GM18867 (cell line): ENCODE data around the gene PLXND1.
"Not testable (repeated sequence)": the region's sequence is repeated elsewhere in the genome, so short reads cannot be mapped to it uniquely, and the experiment has no call there.

Experiments used
- ATAC-seq: cut with Tn5 transposase; IDR thresholded peaks from one replicate; pipeline ENCODE4 v1.9.1; 2021; ENCODE audit warnings: mild to moderate bottlenecking, moderate library complexity; ENCODE audit not compliant: unreplicated experiment

The PLXND1 gene

GRCh38 chr3:129606636-129607390 lies at the start of gene PLXND1:
Gene PLXND1 (minus strand): TSS chr3:129606676. CDS start chr3:129606639, 37 bp downstream.
- ATAC-seq = no peak

- no peak for ATAC-seq
These were observed 48.8 kb upstream of the PLXND1 start for GRCh38 chr3:129655291-129655700.

GRCh38 chr3:129654131-129654530 lies 47.7 kb upstream of the PLXND1 start:
- no peak for ATAC-seq

GRCh38 chr3:129653019-129653418 lies 46.5 kb upstream of the PLXND1 start:
- ATAC-seq = no peak

- no peak for ATAC-seq
These were observed 45.1 kb upstream of the PLXND1 start for GRCh38 chr3:129651435-129652202.

GRCh38 chr3:129650256-129650872 lies 43.9 kb upstream of the PLXND1 start:
- ATAC-seq = no peak

GRCh38 chr3:129648391-129648790 lies 41.9 kb upstream of the PLXND1 start:
- ATAC-seq = no peak

- ATAC-seq = no peak
These were observed 38.8 kb upstream of the PLXND1 start for GRCh38 chr3:129645286-129645685.

GRCh38 chr3:129644836-129645235 lies 38.4 kb upstream of the PLXND1 start:
- no peak for ATAC-seq

GRCh38 chr3:129641567-129642260 lies 35.2 kb upstream of the PLXND1 start:
- not testable (repeated sequence) for ATAC-seq

GRCh38 chr3:129640985-129641384 lies 34.5 kb upstream of the PLXND1 start:
- not testable (repeated sequence) for ATAC-seq

- ATAC-seq = no peak
These were observed 32.0 kb upstream of the PLXND1 start for GRCh38 chr3:129638481-129638880.

- ATAC-seq = no peak
These were observed 29.6 kb upstream of the PLXND1 start for GRCh38 chr3:129636082-129636481.

- ATAC-seq = no peak
These were observed 29.2 kb upstream of the PLXND1 start for GRCh38 chr3:129635656-129636055.

- no peak for ATAC-seq
These were observed 27.4 kb upstream of the PLXND1 start for GRCh38 chr3:129633751-129634481.

GRCh38 chr3:129632977-129633376 lies 26.5 kb upstream of the PLXND1 start:
- ATAC-seq = no peak

- ATAC-seq = no peak
These were observed 26.1 kb upstream of the PLXND1 start for GRCh38 chr3:129632556-129632955.

GRCh38 chr3:129632056-129632455 lies 25.6 kb upstream of the PLXND1 start:
- no peak for ATAC-seq

- ATAC-seq = no peak
These were observed 22.5 kb upstream of the PLXND1 start for GRCh38 chr3:129629011-129629410.

GRCh38 chr3:129628169-129628522 lies 21.7 kb upstream of the PLXND1 start:
- no peak for ATAC-seq
